ENCODE data around the gene DYSF. TPM values are rescaled to one million over a fixed set of nuclear protein-coding genes. Genes with fewer than 3 reads are reported as not detected.

Gene DYSF
- total RNA-seq, 1 donor from 2014 or later = 11.1 TPM

DNA sequence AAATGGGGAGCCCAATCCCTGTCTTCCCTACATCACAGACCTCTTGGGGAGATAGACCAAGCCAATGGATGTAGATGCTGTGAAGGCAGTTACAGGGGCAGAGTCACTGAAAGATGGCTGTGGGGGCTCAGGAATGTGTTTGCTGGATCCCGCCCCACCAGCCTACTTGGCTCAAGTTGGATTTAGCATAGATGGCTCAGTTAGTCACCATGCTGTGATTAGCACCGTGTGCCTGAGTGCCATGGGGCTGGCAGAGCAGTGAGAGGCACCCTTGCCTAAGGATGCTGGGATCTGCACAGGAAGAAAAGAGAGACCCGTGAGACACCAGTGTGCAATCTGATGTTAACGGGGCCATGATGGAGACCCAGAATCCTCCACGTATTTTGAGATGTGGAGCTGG, 228.3 kb downstream of the DYSF start:
- no peaks in the 10 kb centered on the region for H3K27me3 Mint-ChIP-seq (ENCODE audit: unreplicated experiment)
- no peaks in the 10 kb centered on the region for H3K4me1 Mint-ChIP-seq (ENCODE audit: low read depth, unreplicated experiment)
- H3K9me3 Mint-ChIP-seq (ENCODE audit: unreplicated experiment) = peaks cover 1% of the 10 kb centered on the region
- H3K4me3 Mint-ChIP-seq (ENCODE audit: unreplicated experiment) = no peak overlapping the region
- H3K36me3 Mint-ChIP-seq (ENCODE audit: unreplicated experiment) = no peaks in the 10 kb centered on the region
- no peak for DNase-seq
- TF ChIP-seq, protein P1, sequence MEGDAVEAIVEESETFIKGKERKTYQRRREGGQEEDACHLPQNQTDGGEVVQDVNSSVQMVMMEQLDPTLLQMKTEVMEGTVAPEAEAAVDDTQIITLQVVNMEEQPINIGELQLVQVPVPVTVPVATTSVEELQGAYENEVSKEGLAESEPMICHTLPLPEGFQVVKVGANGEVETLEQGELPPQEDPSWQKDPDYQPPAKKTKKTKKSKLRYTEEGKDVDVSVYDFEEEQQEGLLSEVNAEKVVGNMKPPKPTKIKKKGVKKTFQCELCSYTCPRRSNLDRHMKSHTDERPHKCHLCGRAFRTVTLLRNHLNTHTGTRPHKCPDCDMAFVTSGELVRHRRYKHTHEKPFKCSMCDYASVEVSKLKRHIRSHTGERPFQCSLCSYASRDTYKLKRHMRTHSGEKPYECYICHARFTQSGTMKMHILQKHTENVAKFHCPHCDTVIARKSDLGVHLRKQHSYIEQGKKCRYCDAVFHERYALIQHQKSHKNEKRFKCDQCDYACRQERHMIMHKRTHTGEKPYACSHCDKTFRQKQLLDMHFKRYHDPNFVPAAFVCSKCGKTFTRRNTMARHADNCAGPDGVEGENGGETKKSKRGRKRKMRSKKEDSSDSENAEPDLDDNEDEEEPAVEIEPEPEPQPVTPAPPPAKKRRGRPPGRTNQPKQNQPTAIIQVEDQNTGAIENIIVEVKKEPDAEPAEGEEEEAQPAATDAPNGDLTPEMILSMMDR (IDR thresholded peaks at IDR 0.05; ENCODE audit: partially characterized antibody, unreplicated experiment) = no peak
- no peak overlapping the region for H3K27ac Mint-ChIP-seq (ENCODE audit: unreplicated experiment)

DNA sequence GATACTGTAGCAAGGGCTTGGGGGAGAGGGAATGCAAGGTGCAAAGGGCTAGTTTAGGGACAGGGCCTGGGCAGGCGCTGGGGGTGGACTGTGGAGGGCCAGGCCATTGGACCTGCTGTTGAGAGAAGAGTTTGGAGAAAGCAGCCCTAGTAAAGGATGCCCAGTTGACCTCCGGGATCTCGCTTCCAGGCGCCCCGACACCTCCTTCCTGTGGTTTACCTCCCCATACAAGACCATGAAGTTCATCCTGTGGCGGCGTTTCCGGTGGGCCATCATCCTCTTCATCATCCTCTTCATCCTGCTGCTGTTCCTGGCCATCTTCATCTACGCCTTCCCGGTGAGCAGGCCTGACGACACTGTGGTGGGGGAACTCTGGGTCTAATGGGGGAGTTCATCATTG, 229.0 kb downstream of the DYSF start:
- no peak for DNase-seq
- peaks cover 1% of the 10 kb centered on the region for H3K9me3 Mint-ChIP-seq (ENCODE audit: unreplicated experiment)
- no peaks in the 10 kb centered on the region for H3K36me3 Mint-ChIP-seq (ENCODE audit: unreplicated experiment)
- H3K4me3 Mint-ChIP-seq (ENCODE audit: unreplicated experiment) = no peak overlapping the region
- H3K27ac Mint-ChIP-seq (ENCODE audit: unreplicated experiment) = no peak overlapping the region
- TF ChIP-seq, protein P1 (IDR thresholded peaks at IDR 0.05; ENCODE audit: partially characterized antibody, unreplicated experiment) = no peak
- no peaks in the 10 kb centered on the region for H3K27me3 Mint-ChIP-seq (ENCODE audit: unreplicated experiment)
- no peaks in the 10 kb centered on the region for H3K4me1 Mint-ChIP-seq (ENCODE audit: low read depth, unreplicated experiment)

DNA sequence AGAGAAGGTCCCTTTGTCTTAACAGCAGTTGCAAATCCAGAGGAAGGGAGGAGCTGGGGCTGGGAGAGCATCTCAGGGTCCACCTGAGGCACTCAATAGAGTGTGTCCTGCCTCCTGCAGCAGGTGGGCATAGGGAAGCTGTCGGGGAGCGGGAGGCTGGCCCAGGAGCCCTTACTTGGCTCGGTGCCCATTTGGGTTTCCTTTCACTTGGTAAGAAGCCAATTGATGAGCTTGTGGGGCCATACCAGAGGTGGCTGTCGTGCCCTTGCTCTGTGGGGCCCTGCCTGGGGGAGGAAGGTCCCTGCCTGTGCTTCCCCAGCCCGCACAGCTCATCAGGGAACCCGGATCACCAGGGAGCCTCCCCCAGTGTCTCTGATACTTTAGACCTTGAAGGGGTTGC, 229.7 kb downstream of the DYSF start:
- TF ChIP-seq, protein P1 (IDR thresholded peaks at IDR 0.05; ENCODE audit: partially characterized antibody, unreplicated experiment) = no peak
- no peak for DNase-seq
- H3K4me1 Mint-ChIP-seq (ENCODE audit: low read depth, unreplicated experiment) = no peaks in the 10 kb centered on the region
- H3K9me3 Mint-ChIP-seq (ENCODE audit: unreplicated experiment) = peaks cover 1% of the 10 kb centered on the region
- no peak overlapping the region for H3K4me3 Mint-ChIP-seq (ENCODE audit: unreplicated experiment)
- H3K27ac Mint-ChIP-seq (ENCODE audit: unreplicated experiment) = no peak overlapping the region
- H3K36me3 Mint-ChIP-seq (ENCODE audit: unreplicated experiment) = peaks cover under 1% of the 10 kb centered on the region
- no peaks in the 10 kb centered on the region for H3K27me3 Mint-ChIP-seq (ENCODE audit: unreplicated experiment)

DNA sequence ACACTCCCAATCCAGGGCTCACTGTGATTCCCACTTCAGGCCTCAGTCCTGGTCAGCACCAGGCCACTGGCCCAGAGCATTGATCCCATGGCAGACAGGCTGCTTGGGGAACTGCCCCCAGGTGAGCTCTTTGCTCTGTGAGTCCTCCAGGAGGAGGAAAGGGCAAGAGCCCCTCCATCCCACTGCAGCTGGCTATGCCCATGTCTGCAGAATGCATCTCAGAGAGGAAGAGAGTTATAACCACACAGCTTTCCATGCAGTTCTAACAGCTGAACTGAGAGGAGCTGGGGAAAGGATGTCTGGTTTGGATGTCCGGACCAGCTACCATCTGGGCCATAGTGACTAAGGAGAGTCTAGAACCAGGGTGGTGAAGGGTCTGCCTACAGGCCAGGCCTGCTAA, 230.3 kb downstream of the DYSF start:
- no peak overlapping the region for H3K4me3 Mint-ChIP-seq (ENCODE audit: unreplicated experiment)
- no peak for DNase-seq
- H3K36me3 Mint-ChIP-seq (ENCODE audit: unreplicated experiment) = peaks cover 7% of the 10 kb centered on the region

DNA sequence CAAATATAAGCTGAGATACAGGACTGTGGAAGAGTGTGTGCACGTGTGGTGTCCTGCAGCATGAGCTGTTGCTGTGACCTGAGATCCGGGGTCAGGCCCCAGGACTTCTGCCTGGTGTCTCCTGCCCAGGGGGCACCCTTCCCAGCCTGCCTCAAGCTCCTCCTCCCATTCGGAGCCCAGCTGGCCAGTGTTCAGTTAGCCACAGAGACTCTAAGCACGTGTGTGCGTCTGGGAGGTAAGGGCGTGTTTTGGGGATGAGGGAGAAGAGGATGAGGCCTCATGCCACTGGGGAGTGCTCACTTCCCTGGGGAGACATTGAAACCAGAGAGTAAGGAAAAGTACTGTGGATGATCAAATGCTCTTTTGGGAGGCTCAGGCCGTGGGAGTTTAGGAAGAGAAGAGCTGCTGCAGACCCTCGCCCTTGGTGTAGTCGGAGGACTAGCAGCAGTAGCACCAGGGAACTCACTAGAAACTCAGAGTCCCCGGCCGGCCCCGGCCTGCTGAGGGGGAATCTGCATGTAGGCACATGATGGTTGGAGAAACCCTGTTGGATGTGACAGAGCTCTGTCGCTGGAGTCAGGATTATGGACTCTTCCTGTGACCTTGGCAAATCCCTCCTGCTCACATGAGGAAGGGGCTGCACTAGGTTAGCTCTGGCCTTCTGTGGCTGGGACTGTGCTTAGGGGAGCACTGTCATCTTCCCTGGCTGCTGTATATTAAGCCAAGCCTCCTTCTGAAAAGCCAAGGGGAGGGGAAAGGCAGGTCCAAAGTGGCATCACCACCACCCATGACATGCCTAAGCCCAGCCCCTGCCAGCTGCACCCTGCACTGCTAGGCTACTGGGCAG, 231.1 kb downstream of the DYSF start:
- Mint-ChIP-seq H3K27me3 (ENCODE audit: unreplicated experiment) (no peaks in the 10 kb centered on the region), H3K27ac (ENCODE audit: unreplicated experiment) (no peak overlapping the region), H3K36me3 (ENCODE audit: unreplicated experiment) (peaks cover 8% of the 10 kb centered on the region), H3K4me3 (ENCODE audit: unreplicated experiment) (no peak overlapping the region), H3K4me1 (ENCODE audit: low read depth, unreplicated experiment) (no peaks in the 10 kb centered on the region), H3K9me3 (ENCODE audit: unreplicated experiment) (peaks cover 1% of the 10 kb centered on the region)
- DNase-seq = no peak
- TF ChIP-seq, protein P1 (IDR thresholded peaks at IDR 0.05; ENCODE audit: partially characterized antibody, unreplicated experiment) = no peak

More for the DNA sequence above, 230.3 kb downstream of the DYSF start:
- H3K27ac Mint-ChIP-seq (ENCODE audit: unreplicated experiment) = no peak overlapping the region
- peaks cover 1% of the 10 kb centered on the region for H3K9me3 Mint-ChIP-seq (ENCODE audit: unreplicated experiment)
- no peaks in the 10 kb centered on the region for H3K27me3 Mint-ChIP-seq (ENCODE audit: unreplicated experiment)
- TF ChIP-seq, protein P1 (IDR thresholded peaks at IDR 0.05; ENCODE audit: partially characterized antibody, unreplicated experiment) = no peak
- no peaks in the 10 kb centered on the region for H3K4me1 Mint-ChIP-seq (ENCODE audit: low read depth, unreplicated experiment)
